Heart right ventricle (tissue), 16 donors: ENCODE measurements around the gene EDRF1. TPM values are rescaled to one million over a fixed set of nuclear protein-coding genes. Genes with fewer than 3 reads are reported as not detected.

Experiments
- ATAC-seq, 8 donors: fragments of 200-7000 bp; cut with Tn5 transposase; one replicate each; pipeline ENCODE4 v1.9.1; 2020; ENCODE audit warnings: mild to moderate bottlenecking in 8 of 8, moderate library complexity in 8 of 8, moderate number of reproducible peaks in 1 of 8
- DNase-seq, 2 donors: peaks; one replicate each; pipeline ENCODE4 v3.0.0-alpha.2; 2020
- H3K27ac ChIP-seq, 10 donors: fragments of 200-600 bp; sonication (generic) in 2 of 10; one replicate each; pipeline versions ENCODE4 v1.5.0 to v1.8.0; 2020 to 2022; ENCODE audit warnings: mild to moderate bottlenecking in 3 of 10
- H3K27me3 ChIP-seq, 7 donors: fragments of 200-600 bp; one replicate each; pipeline ENCODE4 v1.8.0; 2021 to 2022; ENCODE audit warnings: mild to moderate bottlenecking in 2 of 7
- H3K36me3 ChIP-seq, 9 donors: fragments of 200-600 bp; sonication (generic) in 1 of 9; one replicate each; pipeline versions ENCODE4 v1.5.0 to v1.8.0; 2020 to 2022; ENCODE audit warnings: mild to moderate bottlenecking in 2 of 9
- H3K4me1 ChIP-seq, 9 donors: fragments of 200-600 bp; sonication (generic) in 1 of 9; one replicate each; pipeline versions ENCODE4 v1.5.0 to v1.8.0; 2020 to 2022; ENCODE audit warnings: mild to moderate bottlenecking in 4 of 9
- H3K4me3 ChIP-seq, 10 donors: fragments of 200-600 bp; sonication (generic) in 2 of 10; one replicate each; pipeline versions ENCODE4 v1.5.0 to v1.8.0; 2020 to 2022; ENCODE audit warnings: mild to moderate bottlenecking in 7 of 10, moderate library complexity in 2 of 10
- H3K9me3 ChIP-seq, 11 donors: fragments of 200-600 bp in 10 of 11; sonication (generic) in 2 of 11; one replicate each; pipeline versions ENCODE4 v1.5.0 to v1.8.0; 2013 to 2022; ENCODE audit warnings: mild to moderate bottlenecking in 2 of 11, control low read depth in 1 of 11, moderate library complexity in 1 of 11
- WGBS, 2 donors: extraction: QIAGEN DNeasy Blood & Tissue Kit; methylation state at CpG; one replicate each; pipeline ENCODE4 v1.1.7; 2013; ENCODE audit warnings: inconsistent platforms in 1 of 2; 5-methylcytosine and 5-hydroxymethylcytosine counted together
- intact Hi-C, 10 donors: fragments of 100-400 bp; cut with DNase I; formaldehyde crosslinking; loops; one replicate each; pipeline versions ENCODE4 v1.11.1 to v1.14.2; 2022
- polyA plus RNA-seq, 2 donors: library from polyadenylated mRNA; stranded (reverse); fragments of 200-250 nt; gene quantifications; one replicate each; pipeline ENCODE4 v1.2.3, GENCODE V29; 2013
- total RNA-seq, 10 donors: library from RNA; stranded (reverse); fragmentation: NEBNext Ultra II Directional in 3 of 10; extraction: Animal tissue kit (Norgen Biotek cat#: 25700) in 3 of 10; gene quantifications; one replicate each; pipeline versions ENCODE4 v1.2.1 to v1.2.4, GENCODE V29; 2021 to 2023
- TF ChIP-seq, protein P1 (sequence below), 9 donors: fragments of 200-600 bp; sonication (generic) in 2 of 9; IDR thresholded peaks; one replicate each; pipeline versions ENCODE4 v1.5.0 to v1.8.0; 2021 to 2022; ENCODE audit warnings: antibody characterized with exemption in 9 of 9, mild to moderate bottlenecking in 5 of 9, moderate library complexity in 1 of 9
- donor health status: Arrhythmogenic right ventricular cardiomyopathy.
- donor health status: ischemic (EF 13 %, LVEDD 7.1; RV severe dilation, severe dysfunction).
- donor health status: healthy with polysubstance abuse.
- donor health status: DM: no; HTN: yes; CAD: no.
- donor health status: DM: no; HTN: no; CAD: no.
- donor health status: ischemic (EF 25% LVEDD 6.9; RV normal size, moderate dysfunction).
- donor health status: ischemic (EF 25% LVEDD 5.7; RV mildly dilated, moderate dysfunction).
- donor health status: healthy.
- donor health status: DM: yes; HTN: yes; CAD: no.
- donor health status: Ischemic cardiomyopathy.
- donor health status: ischemic (EF 35%, LVEDD 5.7; RV mildly dilated, moderate dysfunction).
- donor health status: nonischemic (EF 11% LVEDD 7.7; RV severe dilation, severe dysfunction).
- donor health status: DM: yes; HTN: yes; CAD: no.
- donor health status: PGD.
- donor health status: ischemic (EF 29% LVEDD 5.4; RV normal size, mild dysfunction).
- donor health status: nonischemic (EF 23%, LVEDD 6.1; RV moderate dilation, normal function).

Gene EDRF1
- total and polyA plus RNA-seq, 12 donors, result 7.6 to 19.2 (median 10.2) TPM

DNA sequence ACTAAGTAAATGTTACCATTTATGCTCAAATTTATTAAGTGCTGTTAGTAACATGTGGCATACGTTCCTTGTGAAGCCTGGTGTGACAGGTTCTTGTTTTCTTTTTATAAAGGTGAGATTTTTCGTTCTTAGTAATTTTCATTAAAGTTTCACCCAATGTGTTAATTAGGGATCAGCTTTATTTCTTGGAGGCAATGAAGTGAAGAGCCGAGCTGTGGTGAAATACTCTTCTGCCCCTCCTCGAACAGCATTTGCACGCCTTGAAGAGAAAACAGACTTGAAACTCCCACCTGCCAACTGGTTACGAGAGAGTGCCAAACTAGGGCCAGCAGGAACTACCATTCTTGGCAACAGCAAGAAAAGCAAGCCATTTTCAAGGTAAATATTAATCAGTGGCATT lies 1.5 kb downstream of the EDRF1 start:
- peak overlapping the region in 3 of 10 donors; percentile 83 to 93 (median 84) for H3K4me3 ChIP-seq
- H3K4me1 ChIP-seq, result peaks cover 5 to 29% (median 15%) of the 10 kb centered on the region in 9 donors
- no peak overlapping the region for H3K27ac ChIP-seq
- peaks cover 0 to 8% (median 0%) of the 10 kb centered on the region in 11 donors for H3K9me3 ChIP-seq
- 91 to 92% methylated on average over 6 of the region's 6 CpGs for WGBS, 2 donors
- intact Hi-C loops, result loop anchor here in 4 of 10 donors (5.0 to 10.0 kb wide), 2 partner anchors 101 to 104 kb away; partner anchors contain the start of genes BCCIP (in 4 of the 4) and UROS (in 4 of the 4)
- peaks cover 0 to 53% (median 30%) of the 10 kb centered on the region in 9 donors for H3K36me3 ChIP-seq
- DNase-seq (no peak), ATAC-seq (no peak)
- TF ChIP-seq, protein P1, sequence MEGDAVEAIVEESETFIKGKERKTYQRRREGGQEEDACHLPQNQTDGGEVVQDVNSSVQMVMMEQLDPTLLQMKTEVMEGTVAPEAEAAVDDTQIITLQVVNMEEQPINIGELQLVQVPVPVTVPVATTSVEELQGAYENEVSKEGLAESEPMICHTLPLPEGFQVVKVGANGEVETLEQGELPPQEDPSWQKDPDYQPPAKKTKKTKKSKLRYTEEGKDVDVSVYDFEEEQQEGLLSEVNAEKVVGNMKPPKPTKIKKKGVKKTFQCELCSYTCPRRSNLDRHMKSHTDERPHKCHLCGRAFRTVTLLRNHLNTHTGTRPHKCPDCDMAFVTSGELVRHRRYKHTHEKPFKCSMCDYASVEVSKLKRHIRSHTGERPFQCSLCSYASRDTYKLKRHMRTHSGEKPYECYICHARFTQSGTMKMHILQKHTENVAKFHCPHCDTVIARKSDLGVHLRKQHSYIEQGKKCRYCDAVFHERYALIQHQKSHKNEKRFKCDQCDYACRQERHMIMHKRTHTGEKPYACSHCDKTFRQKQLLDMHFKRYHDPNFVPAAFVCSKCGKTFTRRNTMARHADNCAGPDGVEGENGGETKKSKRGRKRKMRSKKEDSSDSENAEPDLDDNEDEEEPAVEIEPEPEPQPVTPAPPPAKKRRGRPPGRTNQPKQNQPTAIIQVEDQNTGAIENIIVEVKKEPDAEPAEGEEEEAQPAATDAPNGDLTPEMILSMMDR (IDR thresholded peaks at IDR 0.05), result no peak
- H3K27me3 ChIP-seq, result no peaks in the 10 kb centered on the region

DNA sequence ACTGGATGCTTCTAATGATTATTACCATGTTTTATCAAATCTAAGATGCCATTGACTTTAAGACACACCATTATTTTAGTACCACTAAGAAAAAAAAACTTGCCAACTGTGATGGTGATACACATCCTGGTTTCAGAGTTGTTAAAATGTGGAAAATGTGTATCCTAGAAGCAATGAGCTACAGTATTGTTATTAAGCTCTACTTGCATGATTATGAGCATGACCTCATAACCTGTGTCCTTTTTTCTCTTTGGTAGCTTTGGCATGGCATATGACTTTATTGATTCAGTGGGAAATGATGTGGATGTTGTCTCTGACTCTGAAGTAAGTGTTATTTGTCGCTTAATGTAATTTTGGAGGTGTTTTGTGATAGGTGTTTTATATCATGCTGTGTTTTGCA lies 3.3 kb downstream of the EDRF1 start:
- Histone ChIP-seq H3K27ac (no peak overlapping the region), H3K9me3 (peaks cover 0 to under 1% (median 0%) of the 10 kb centered on the region in 11 donors), H3K4me1 (peaks cover 5 to 29% (median 15%) of the 10 kb centered on the region in 9 donors), H3K36me3 (peaks cover 0 to 71% (median 47%) of the 10 kb centered on the region in 9 donors), H3K27me3 (no peaks in the 10 kb centered on the region), H3K4me3 (no peak overlapping the region)
- 97 to 98% methylated on average over 1 of the region's 1 CpG for WGBS, 2 donors
- ATAC-seq (no peak), DNase-seq (no peak)
- TF ChIP-seq, protein P1 (IDR thresholded peaks at IDR 0.05), result no peak
- intact Hi-C loops, result loop anchor here in 4 of 10 donors (5.0 to 10.0 kb wide), 2 partner anchors 99 to 102 kb away; partner anchors contain the start of genes BCCIP (in 4 of the 4) and UROS (in 4 of the 4)

GRCh38 chr10:125726914-125727313 lies 7.4 kb downstream of the EDRF1 start:
- intact Hi-C loops, result loop anchor here in 3 of 10 donors (10.0 kb wide), 1 partner anchor 98 kb away; the partner anchor contains the start of genes BCCIP (in 3 of the 3) and UROS (in 3 of the 3)
- Histone ChIP-seq H3K4me1 (peaks cover 0 to 16% (median 0%) of the 10 kb centered on the region in 9 donors), H3K27me3 (no peaks in the 10 kb centered on the region), H3K27ac (no peak overlapping the region), H3K36me3 (peaks cover 0 to 100% (median 79%) of the 10 kb centered on the region in 9 donors), H3K4me3 (no peak overlapping the region), H3K9me3 (no peaks in the 10 kb centered on the region)
- WGBS, 2 donors, result 96 to 97% methylated on average over 7 of the region's 7 CpGs
- DNase-seq, result no peak
- TF ChIP-seq, protein P1 (IDR thresholded peaks at IDR 0.05), result no peak
- no peak for ATAC-seq

DNA sequence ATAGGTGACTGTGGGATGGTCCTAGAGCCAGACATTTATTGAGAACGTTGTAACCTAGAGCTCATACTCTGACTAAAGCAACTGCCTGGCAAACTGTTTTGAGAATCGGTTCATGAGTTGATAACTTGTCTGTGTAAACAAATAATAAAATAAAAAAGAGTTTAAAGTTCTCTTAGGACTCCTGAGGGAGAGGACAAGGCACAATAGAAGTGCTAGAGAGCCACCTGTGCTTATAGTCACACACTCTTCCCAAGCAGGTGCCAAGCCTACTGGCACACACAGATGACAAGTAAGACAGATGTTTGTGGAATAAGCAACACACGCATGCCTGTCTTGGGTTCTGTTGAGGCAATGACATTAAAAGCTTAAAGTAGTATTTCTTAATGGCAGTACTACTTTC lies 7.9 kb downstream of the EDRF1 start:
- Histone ChIP-seq H3K27ac (no peak overlapping the region), H3K4me1 (peaks cover 0 to 11% (median 0%) of the 10 kb centered on the region in 9 donors), H3K4me3 (no peak overlapping the region), H3K27me3 (no peaks in the 10 kb centered on the region), H3K9me3 (no peaks in the 10 kb centered on the region), H3K36me3 (peaks cover 0 to 100% (median 81%) of the 10 kb centered on the region in 9 donors)
- TF ChIP-seq, protein P1 (IDR thresholded peaks at IDR 0.05), result no peak
- 63 to 64% methylated on average over 3 of the region's 3 CpGs for WGBS, 2 donors
- intact Hi-C loops, result loop anchor here in 3 of 10 donors (10.0 kb wide), 1 partner anchor 97 kb away; the partner anchor contains the start of genes BCCIP (in 3 of the 3) and UROS (in 3 of the 3)
- ATAC-seq (no peak), DNase-seq (no peak)
